ENCODE results near the gene TNFSF10. TPM values are rescaled to one million over a fixed set of nuclear protein-coding genes. Genes with fewer than 3 reads are reported as not detected.

TNFSF10 gene
- total and polyA plus RNA-seq, 2 donors (not counting 1 experiment from before 2014, with no cell fraction given): 16.4 to 21.0 TPM

- intact Hi-C loops (cut with micrococcal nuclease): no loop called here
- DNase-seq: no peak
- ChIA-PET POLR2A (no interaction called here), CTCF (no interaction called here)
- Histone ChIP-seq H3K27me3 (replicated peaks in 1 of 4; ENCODE audit: control extremely low read depth in 1 of 4, control insufficient read depth in 3 of 4, insufficient read depth in 4 of 4, low read length in 3 of 4) (no peaks in the 10 kb centered on the region), H3K9me3 (ENCODE audit: control extremely low read depth in 1 of 3, control insufficient read depth in 2 of 3, insufficient read depth in 1 of 3, low read length in 2 of 3) (no peaks in the 10 kb centered on the region), H3K4me2 (replicated peaks; ENCODE audit: low read depth, low read length, poor library complexity, severe bottlenecking) (no peak overlapping the region), H3K4me1 (ENCODE audit: control insufficient read depth in 2 of 2, insufficient read depth in 2 of 2, low read length in 2 of 2) (peaks cover 15 to 18% of the 10 kb centered on the region in 2 donors), H3K9ac (ENCODE audit: low read length) (no peak overlapping the region), H3K79me2 (ENCODE audit: control insufficient read depth, insufficient read depth, low read length) (no peaks in the 10 kb centered on the region), H2AFZ (ENCODE audit: insufficient read depth, low read depth, low read length, poor library complexity, severe bottlenecking) (no peak overlapping the region), H3K36me3 (replicated peaks in 1 of 2; ENCODE audit: control extremely low read depth in 1 of 2, control insufficient read depth in 1 of 2, extremely low read depth in 1 of 2, insufficient read depth in 2 of 2, low read length in 1 of 2) (no peaks in the 10 kb centered on the region), H3K4me3 (ENCODE audit: control extremely low read depth in 1 of 5, extremely low read depth in 1 of 5, insufficient read depth in 1 of 5, low read depth in 2 of 5, low read length in 4 of 5) (no peak overlapping the region), H3K27ac (ENCODE audit: low read length in 2 of 2) (no peak overlapping the region), H4K20me1 (ENCODE audit: control insufficient read depth, insufficient read depth, low read length, poor library complexity, severe bottlenecking) (no peaks in the 10 kb centered on the region)
- Mint-ChIP-seq H3K9me3 (ENCODE audit: insufficient read depth) (no peaks in the 10 kb centered on the region), H3K4me3 (no peak overlapping the region), H3K27ac (no peak overlapping the region), H3K4me1 (peaks cover 24% of the 10 kb centered on the region), H3K27me3 (no peaks in the 10 kb centered on the region)
- no peak for ATAC-seq (ENCODE audit: low read depth)
- no CpG with 5 or more reads among the region's 2 CpGs for WGBS (ENCODE audit: insufficient coverage)
- TF ChIP-seq CTCF (IDR thresholded peaks at IDR 0.05) (no peak), EZH2 (IDR thresholded peaks at IDR 0.05; ENCODE audit: borderline replicate concordance, insufficient read depth, low read depth, low read length, poor library complexity, severe bottlenecking) (no peak)
Observed at GRCh38 chr3:172543884-172544283, 20.7 kb upstream of the TNFSF10 start.

GRCh38 chr3:172543419-172543818, 20.2 kb upstream of the TNFSF10 start:
- no peak overlapping the region for H2AFZ ChIP-seq (ENCODE audit: insufficient read depth, low read depth, low read length, poor library complexity, severe bottlenecking)
- peaks cover 15 to 18% of the 10 kb centered on the region in 2 donors for H3K4me1 ChIP-seq (ENCODE audit: control insufficient read depth in 2 of 2, insufficient read depth in 2 of 2, low read length in 2 of 2)
- H3K27me3 Mint-ChIP-seq: no peaks in the 10 kb centered on the region
- intact Hi-C loops (cut with micrococcal nuclease): no loop called here
- no peak overlapping the region for H3K27ac Mint-ChIP-seq
- no peak overlapping the region for H3K4me2 ChIP-seq (replicated peaks; ENCODE audit: low read depth, low read length, poor library complexity, severe bottlenecking)
- DNase-seq: no peak
- TF ChIP-seq EZH2 (IDR thresholded peaks at IDR 0.05; ENCODE audit: borderline replicate concordance, insufficient read depth, low read depth, low read length, poor library complexity, severe bottlenecking): no peak
- no peak for TF ChIP-seq CTCF (IDR thresholded peaks at IDR 0.05)
- no peaks in the 10 kb centered on the region for H3K79me2 ChIP-seq (ENCODE audit: control insufficient read depth, insufficient read depth, low read length)
- H3K4me1 Mint-ChIP-seq: peaks cover 24% of the 10 kb centered on the region
- ChIA-PET CTCF (no interaction called here), POLR2A (no interaction called here)
- WGBS (ENCODE audit: insufficient coverage): no CpG with 5 or more reads among the region's 1 CpG
- H4K20me1 ChIP-seq (ENCODE audit: control insufficient read depth, insufficient read depth, low read length, poor library complexity, severe bottlenecking): no peaks in the 10 kb centered on the region
- no peak overlapping the region for H3K4me3 Mint-ChIP-seq
- no peaks in the 10 kb centered on the region for H3K9me3 Mint-ChIP-seq (ENCODE audit: insufficient read depth)
- no peaks in the 10 kb centered on the region for H3K9me3 ChIP-seq (ENCODE audit: control extremely low read depth in 1 of 3, control insufficient read depth in 2 of 3, insufficient read depth in 1 of 3, low read length in 2 of 3)
- H3K9ac ChIP-seq (ENCODE audit: low read length): no peak overlapping the region
- ATAC-seq (ENCODE audit: low read depth): no peak
- H3K27me3 ChIP-seq (replicated peaks in 1 of 4; ENCODE audit: control extremely low read depth in 1 of 4, control insufficient read depth in 3 of 4, insufficient read depth in 4 of 4, low read length in 3 of 4): no peaks in the 10 kb centered on the region
- H3K36me3 ChIP-seq (replicated peaks in 1 of 2; ENCODE audit: control extremely low read depth in 1 of 2, control insufficient read depth in 1 of 2, extremely low read depth in 1 of 2, insufficient read depth in 2 of 2, low read length in 1 of 2): no peaks in the 10 kb centered on the region
- H3K4me3 ChIP-seq (ENCODE audit: control extremely low read depth in 1 of 5, extremely low read depth in 1 of 5, insufficient read depth in 1 of 5, low read depth in 2 of 5, low read length in 4 of 5): no peak overlapping the region
- no peak overlapping the region for H3K27ac ChIP-seq (ENCODE audit: low read length in 2 of 2)
